Measurements from ENCODE around the gene CLRN2.

DNA sequence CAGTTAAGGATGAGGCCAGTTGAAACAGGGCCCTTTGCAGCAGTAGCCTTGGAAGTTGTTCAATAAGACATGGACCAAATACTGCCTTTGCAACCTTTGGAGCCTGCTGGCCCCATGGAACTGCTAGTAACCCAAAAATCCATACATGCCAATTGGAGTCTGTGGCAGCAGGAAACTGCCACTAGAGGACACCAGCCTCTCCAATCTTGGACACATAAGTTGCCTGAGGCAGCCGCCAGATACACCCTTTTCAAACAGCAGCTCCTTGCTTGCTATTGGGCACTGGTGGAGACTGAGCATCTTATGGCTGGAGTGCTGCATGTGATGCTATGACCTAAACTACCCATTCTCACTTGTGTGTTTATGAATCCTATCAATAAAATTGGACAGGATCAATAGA lies 47.2 kb downstream of the CLRN2 start:
- TF ChIP-seq POLR2A (IDR thresholded peaks at IDR 0.05) (no peak), POLR2AphosphoS5 (IDR thresholded peaks at IDR 0.05) (no peak)
- TF ChIP-seq, protein P1, sequence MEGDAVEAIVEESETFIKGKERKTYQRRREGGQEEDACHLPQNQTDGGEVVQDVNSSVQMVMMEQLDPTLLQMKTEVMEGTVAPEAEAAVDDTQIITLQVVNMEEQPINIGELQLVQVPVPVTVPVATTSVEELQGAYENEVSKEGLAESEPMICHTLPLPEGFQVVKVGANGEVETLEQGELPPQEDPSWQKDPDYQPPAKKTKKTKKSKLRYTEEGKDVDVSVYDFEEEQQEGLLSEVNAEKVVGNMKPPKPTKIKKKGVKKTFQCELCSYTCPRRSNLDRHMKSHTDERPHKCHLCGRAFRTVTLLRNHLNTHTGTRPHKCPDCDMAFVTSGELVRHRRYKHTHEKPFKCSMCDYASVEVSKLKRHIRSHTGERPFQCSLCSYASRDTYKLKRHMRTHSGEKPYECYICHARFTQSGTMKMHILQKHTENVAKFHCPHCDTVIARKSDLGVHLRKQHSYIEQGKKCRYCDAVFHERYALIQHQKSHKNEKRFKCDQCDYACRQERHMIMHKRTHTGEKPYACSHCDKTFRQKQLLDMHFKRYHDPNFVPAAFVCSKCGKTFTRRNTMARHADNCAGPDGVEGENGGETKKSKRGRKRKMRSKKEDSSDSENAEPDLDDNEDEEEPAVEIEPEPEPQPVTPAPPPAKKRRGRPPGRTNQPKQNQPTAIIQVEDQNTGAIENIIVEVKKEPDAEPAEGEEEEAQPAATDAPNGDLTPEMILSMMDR (IDR thresholded peaks at IDR 0.05): no peak
